ENCODE results near the gene MT2A. TPM values are rescaled to one million over a fixed set of nuclear protein-coding genes. Genes with fewer than 3 reads are reported as not detected.

The MT2A gene
- total and polyA plus RNA-seq, 10 of the 15 experiments (the other 5 are each of a cell fraction or from before 2014, with no cell fraction given) = 7.3 to 271 (median 53.5) TPM

- no peak overlapping the region; the same call in 1 of the 2 replicates for H3K4me2 ChIP-seq (ENCODE audit: control insufficient read depth, insufficient read depth)
- no peaks in the 10 kb centered on the region for H3K9me3 ChIP-seq (replicated peaks; ENCODE audit: control insufficient read depth, insufficient read depth, low read length)
- SMC1A ChIA-PET (ENCODE audit: uncharacterized antibody, unreplicated experiment) = interaction anchor here (1.1 to 2.2 kb wide), 6 partner anchors 20 to 168 kb away, joined by 3 to 13 read pairs (median 4); no protein-coding TSS in a partner anchor
- no peaks in the 10 kb centered on the region for H4K20me1 ChIP-seq (ENCODE audit: control insufficient read depth, insufficient read depth)
- no peaks in the 10 kb centered on the region for H3K79me2 ChIP-seq (ENCODE audit: control insufficient read depth, insufficient read depth, low read length)
- no peak overlapping the region for H3K27ac ChIP-seq (ENCODE audit: control insufficient read depth, insufficient read depth)
- in situ Hi-C loops (cut with MboI) (no loop called here), intact Hi-C loops (cut with micrococcal nuclease; ENCODE audit: unreplicated experiment) (no loop called here)
- TF ChIP-seq SREBF1 (IDR thresholded peaks at IDR 0.05; ENCODE audit: low read length) (no peak), SIN3A (IDR thresholded peaks at IDR 0.05; ENCODE audit: low read depth, low read length) (no peak), HDAC2 (IDR thresholded peaks at IDR 0.05) (no peak)
- H3K36me3 ChIP-seq (ENCODE audit: control insufficient read depth in 2 of 2, insufficient read depth in 2 of 2, low read length in 1 of 2) = no peaks in the 10 kb centered on the region
- ATAC-seq (no peak), FAIRE-seq (no peak), DNase-seq (ENCODE audit: low read depth, low spot score) (no peak)
- CTCF ChIA-PET = interaction anchor here (0.6 to 2.0 kb wide), 8 partner anchors 20 to 123 kb away, joined by 3 to 10 read pairs (median 3); no protein-coding TSS in a partner anchor
- H3K4me1 ChIP-seq (ENCODE audit: control insufficient read depth, insufficient read depth, low read length) = no peaks in the 10 kb centered on the region
- H3K9ac ChIP-seq (ENCODE audit: control insufficient read depth, insufficient read depth, low read length) = no peak overlapping the region
- H2AFZ ChIP-seq (ENCODE audit: control insufficient read depth, low read depth, low read length) = no peak overlapping the region
- BruUV-seq (replicated peaks) = no TSS peak
- POLR2A ChIA-PET = interaction anchor here (0.5 kb wide), 1 partner anchor 84 kb away, joined by 3 read pairs; no protein-coding TSS in a partner anchor
- peaks cover 9 to 25% of the 10 kb centered on the region in 2 experiments for H3K27me3 ChIP-seq (replicated peaks in 1 of 2; ENCODE audit: control insufficient read depth in 2 of 2, insufficient read depth in 2 of 2, low read length in 1 of 2)
- RAD21 ChIA-PET (ENCODE audit: unreplicated experiment) = interaction anchor here (0.6 to 1.7 kb wide), 5 partner anchors 10 to 67 kb away, joined by 3 to 6 read pairs (median 5); no protein-coding TSS in a partner anchor
- H3K4me3 ChIP-seq = no peak overlapping the region
- WGBS (ENCODE audit: insufficient coverage, insufficient replicate concordance, low lambda C conversion rate, missing lambda C conversion rate) = 27% methylated on average over 5 of the region's 5 CpGs
Measured at GRCh38 chr16:56643833-56644232, 35.4 kb downstream of the MT2A start.

DNA sequence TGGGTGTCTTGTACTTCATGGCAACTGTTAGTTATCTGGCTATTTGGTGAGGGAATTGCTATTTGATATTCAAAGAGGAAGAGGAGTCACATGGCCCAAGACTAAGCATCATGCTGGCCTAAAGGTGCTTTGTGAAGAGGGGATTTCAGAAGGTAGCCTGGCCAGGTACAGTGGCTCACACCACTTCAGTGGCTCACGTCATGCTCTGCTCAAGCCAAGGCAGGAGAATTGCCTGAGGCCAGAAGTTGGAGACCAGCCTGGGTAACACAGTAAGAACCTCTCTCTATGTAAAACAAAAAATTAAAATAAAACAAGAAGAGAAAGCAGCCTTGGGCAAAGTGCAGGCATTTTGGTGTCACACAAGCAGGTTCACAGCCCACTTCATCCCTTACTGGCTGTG, 36.9 kb downstream of the MT2A start:
- no peaks in the 10 kb centered on the region for H3K36me3 ChIP-seq (ENCODE audit: control insufficient read depth in 2 of 2, insufficient read depth in 2 of 2, low read length in 1 of 2)
- H4K20me1 ChIP-seq (ENCODE audit: control insufficient read depth, insufficient read depth) = no peaks in the 10 kb centered on the region
- FAIRE-seq (no peak), DNase-seq (ENCODE audit: low read depth, low spot score) (no peak), ATAC-seq (no peak)
- ChIA-PET RAD21 (ENCODE audit: unreplicated experiment) (no interaction called here), CTCF (no interaction called here), SMC1A (ENCODE audit: uncharacterized antibody, unreplicated experiment) (no interaction called here), POLR2A (no interaction called here)
- no peak overlapping the region for H3K27ac ChIP-seq (ENCODE audit: control insufficient read depth, insufficient read depth)
- BruUV-seq (replicated peaks) = no TSS peak
- intact Hi-C loops (cut with micrococcal nuclease; ENCODE audit: unreplicated experiment) = no loop called here
- no peak overlapping the region for H3K9ac ChIP-seq (ENCODE audit: control insufficient read depth, insufficient read depth, low read length)
- no peaks in the 10 kb centered on the region for H3K79me2 ChIP-seq (ENCODE audit: control insufficient read depth, insufficient read depth, low read length)
- in situ Hi-C loops (cut with MboI) = no loop called here
- H3K27me3 ChIP-seq (replicated peaks in 1 of 2; ENCODE audit: control insufficient read depth in 2 of 2, insufficient read depth in 2 of 2, low read length in 1 of 2) = peaks cover 5 to 25% of the 10 kb centered on the region in 2 experiments; a peak in 3 of 4 replicates
- H3K4me1 ChIP-seq (ENCODE audit: control insufficient read depth, insufficient read depth, low read length) = no peaks in the 10 kb centered on the region
- no peaks in the 10 kb centered on the region for H3K9me3 ChIP-seq (replicated peaks; ENCODE audit: control insufficient read depth, insufficient read depth, low read length)
- WGBS (ENCODE audit: insufficient coverage, insufficient replicate concordance, low lambda C conversion rate, missing lambda C conversion rate) = 0% methylated on average over 1 of the region's 1 CpG
- H2AFZ ChIP-seq (ENCODE audit: control insufficient read depth, low read depth, low read length) = no peak overlapping the region
- no peak overlapping the region for H3K4me2 ChIP-seq (ENCODE audit: control insufficient read depth, insufficient read depth)
- no peak overlapping the region for H3K4me3 ChIP-seq
- TF ChIP-seq BRCA1 (IDR thresholded peaks at IDR 0.05; ENCODE audit: low read depth, low read length) (no peak), NFYA (IDR thresholded peaks at IDR 0.05; ENCODE audit: borderline replicate concordance, low read depth, low read length) (no peak), NBN (IDR thresholded peaks at IDR 0.05) (no peak), EZH2 (IDR thresholded peaks at IDR 0.05; ENCODE audit: borderline replicate concordance, control insufficient read depth, low read depth, low read length) (no peak), ATF3 (IDR thresholded peaks at IDR 0.05; ENCODE audit: borderline replicate concordance, extremely low read depth, low read depth, low read length) (no peak), TCF12 (IDR thresholded peaks at IDR 0.05; ENCODE audit: low read depth, low read length) (no peak), IRF4 (IDR thresholded peaks at IDR 0.05; ENCODE audit: low read depth, low read length) (no peak), HSF1 (IDR thresholded peaks at IDR 0.05; ENCODE audit: low read depth, low read length) (no peak), WRNIP1 (IDR thresholded peaks at IDR 0.05; ENCODE audit: borderline replicate concordance, low read depth, low read length) (no peak)
- TF ChIP-seq, protein P1, sequence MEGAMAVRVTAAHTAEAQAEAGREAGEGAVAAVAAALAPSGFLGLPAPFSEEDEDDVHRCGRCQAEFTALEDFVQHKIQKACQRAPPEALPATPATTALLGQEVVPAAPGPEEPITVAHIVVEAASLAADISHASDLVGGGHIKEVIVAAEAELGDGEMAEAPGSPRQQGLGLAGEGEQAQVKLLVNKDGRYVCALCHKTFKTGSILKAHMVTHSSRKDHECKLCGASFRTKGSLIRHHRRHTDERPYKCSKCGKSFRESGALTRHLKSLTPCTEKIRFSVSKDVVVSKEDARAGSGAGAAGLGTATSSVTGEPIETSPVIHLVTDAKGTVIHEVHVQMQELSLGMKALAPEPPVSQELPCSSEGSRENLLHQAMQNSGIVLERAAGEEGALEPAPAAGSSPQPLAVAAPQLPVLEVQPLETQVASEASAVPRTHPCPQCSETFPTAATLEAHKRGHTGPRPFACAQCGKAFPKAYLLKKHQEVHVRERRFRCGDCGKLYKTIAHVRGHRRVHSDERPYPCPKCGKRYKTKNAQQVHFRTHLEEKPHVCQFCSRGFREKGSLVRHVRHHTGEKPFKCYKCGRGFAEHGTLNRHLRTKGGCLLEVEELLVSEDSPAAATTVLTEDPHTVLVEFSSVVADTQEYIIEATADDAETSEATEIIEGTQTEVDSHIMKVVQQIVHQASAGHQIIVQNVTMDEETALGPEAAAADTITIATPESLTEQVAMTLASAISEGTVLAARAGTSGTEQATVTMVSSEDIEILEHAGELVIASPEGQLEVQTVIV (IDR thresholded peaks at IDR 0.05; ENCODE audit: borderline replicate concordance, partially characterized antibody) = no peak

All from GM12878 (cell line).